ENCODE data around the gene ANKRD13A. TPM values are rescaled to one million over a fixed set of nuclear protein-coding genes. Genes with fewer than 3 reads are reported as not detected.
"Not testable (repeated sequence)": the region's sequence is repeated elsewhere in the genome, so short reads cannot be mapped to it uniquely, and the experiment has no call there.

The ANKRD13A gene
- total RNA-seq, 1 donor from 2014 or later, result 55.4 TPM

DNA sequence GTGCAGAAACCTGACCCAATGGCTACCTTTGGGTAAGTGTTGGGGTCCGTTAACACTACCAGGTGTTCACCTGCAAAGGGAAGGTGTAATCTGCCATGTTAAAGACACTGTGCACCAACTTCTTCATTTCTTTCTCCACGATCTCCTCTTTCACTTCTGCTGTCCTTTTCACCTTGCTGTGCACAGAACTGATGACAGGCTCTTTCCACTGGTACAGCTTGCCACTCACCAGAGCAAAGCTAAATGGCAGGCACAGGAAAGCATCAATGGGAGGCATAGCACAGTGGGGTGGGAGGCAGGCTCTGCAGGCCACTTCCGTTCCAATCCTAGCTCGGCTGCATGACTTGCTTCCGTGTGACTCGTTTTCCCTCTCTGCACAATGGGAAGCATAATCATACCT, 51.7 kb downstream of the ANKRD13A start:
- Mint-ChIP-seq H3K9me3 (ENCODE audit: unreplicated experiment) (no peaks in the 10 kb centered on the region), H3K4me1 (ENCODE audit: unreplicated experiment) (peaks cover 20% of the 10 kb centered on the region), H3K36me3 (ENCODE audit: low read depth, unreplicated experiment) (peaks cover 9% of the 10 kb centered on the region), H3K4me3 (ENCODE audit: unreplicated experiment) (no peak overlapping the region), H3K27me3 (ENCODE audit: unreplicated experiment) (peaks cover 6% of the 10 kb centered on the region), H3K27ac (ENCODE audit: unreplicated experiment) (no peak overlapping the region)
- TF ChIP-seq, protein P1, sequence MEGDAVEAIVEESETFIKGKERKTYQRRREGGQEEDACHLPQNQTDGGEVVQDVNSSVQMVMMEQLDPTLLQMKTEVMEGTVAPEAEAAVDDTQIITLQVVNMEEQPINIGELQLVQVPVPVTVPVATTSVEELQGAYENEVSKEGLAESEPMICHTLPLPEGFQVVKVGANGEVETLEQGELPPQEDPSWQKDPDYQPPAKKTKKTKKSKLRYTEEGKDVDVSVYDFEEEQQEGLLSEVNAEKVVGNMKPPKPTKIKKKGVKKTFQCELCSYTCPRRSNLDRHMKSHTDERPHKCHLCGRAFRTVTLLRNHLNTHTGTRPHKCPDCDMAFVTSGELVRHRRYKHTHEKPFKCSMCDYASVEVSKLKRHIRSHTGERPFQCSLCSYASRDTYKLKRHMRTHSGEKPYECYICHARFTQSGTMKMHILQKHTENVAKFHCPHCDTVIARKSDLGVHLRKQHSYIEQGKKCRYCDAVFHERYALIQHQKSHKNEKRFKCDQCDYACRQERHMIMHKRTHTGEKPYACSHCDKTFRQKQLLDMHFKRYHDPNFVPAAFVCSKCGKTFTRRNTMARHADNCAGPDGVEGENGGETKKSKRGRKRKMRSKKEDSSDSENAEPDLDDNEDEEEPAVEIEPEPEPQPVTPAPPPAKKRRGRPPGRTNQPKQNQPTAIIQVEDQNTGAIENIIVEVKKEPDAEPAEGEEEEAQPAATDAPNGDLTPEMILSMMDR (IDR thresholded peaks at IDR 0.05; ENCODE audit: unreplicated experiment), result no peak
- DNase-seq (ENCODE audit: low spot score), result no peak

DNA sequence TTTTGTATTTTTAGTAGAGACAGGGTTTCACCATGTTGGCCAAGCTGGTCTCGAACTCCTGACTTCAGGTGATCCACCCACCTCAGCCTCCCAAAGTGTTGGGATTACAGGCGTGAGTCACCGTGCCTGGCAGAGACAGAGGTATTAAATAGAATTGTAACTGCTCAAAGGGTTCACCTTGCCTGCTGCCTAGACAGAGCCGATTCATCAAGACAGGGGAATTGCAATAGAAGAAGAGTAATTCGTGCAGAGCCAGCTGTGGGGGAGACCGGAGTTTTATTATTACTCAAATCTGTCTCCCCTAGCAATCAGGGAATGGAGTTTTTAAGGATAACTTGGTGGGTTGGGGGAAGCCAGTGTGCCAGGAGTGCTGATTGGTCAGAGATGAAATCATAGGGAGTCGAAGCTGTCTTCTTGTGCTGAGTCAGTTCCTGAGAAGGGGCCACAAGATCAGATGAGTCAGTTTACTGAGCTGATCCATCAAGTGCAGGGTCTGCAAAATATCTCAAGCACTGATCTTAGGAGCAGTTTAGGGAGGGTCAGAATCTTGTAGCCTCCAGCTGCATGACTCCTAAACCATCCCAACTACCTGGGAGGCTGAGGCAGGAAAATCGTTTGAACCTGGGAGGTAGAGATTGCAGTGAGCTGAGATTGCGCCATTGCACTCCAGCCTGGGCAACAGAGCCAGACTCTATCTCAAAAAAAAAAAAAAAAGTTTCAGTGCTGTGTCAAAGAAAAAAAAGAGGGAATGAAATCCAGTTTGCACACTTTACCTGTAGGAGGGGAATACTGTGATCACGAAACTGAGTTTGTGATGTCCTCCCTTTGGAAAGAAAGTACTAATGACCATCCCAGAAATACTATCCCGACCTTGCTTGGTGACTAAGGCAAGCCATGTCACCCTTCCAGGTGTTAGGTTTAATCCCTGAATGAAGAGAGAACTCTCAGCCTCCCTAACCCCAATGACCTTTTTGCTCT, 56.4 kb downstream of the ANKRD13A start:
- H3K27me3 Mint-ChIP-seq (ENCODE audit: unreplicated experiment), result not testable (repeated sequence)

DNA sequence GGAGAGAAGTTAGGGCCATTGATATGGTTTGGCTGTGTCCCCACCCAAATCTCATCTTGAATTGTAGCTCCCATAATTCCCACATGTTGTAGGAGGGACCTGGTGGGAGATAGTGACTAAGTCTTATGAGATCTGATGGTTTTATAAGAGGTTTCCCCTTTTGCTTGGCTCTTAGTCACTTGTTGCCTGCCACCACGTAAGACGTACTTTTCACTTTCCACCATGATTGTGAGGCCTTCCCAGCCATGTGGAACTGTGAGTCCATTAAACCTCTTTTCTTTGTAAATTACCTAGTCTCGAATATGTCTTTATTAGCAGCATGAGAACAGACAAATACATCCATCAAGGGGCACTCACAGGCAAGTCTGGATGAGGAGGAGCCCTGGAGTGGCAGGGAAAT, 57.4 kb downstream of the ANKRD13A start:
- H3K4me1 Mint-ChIP-seq (ENCODE audit: unreplicated experiment); H3K9me3 Mint-ChIP-seq (ENCODE audit: unreplicated experiment); H3K4me3 Mint-ChIP-seq (ENCODE audit: unreplicated experiment); DNase-seq (ENCODE audit: low spot score); H3K27ac Mint-ChIP-seq (ENCODE audit: unreplicated experiment); H3K36me3 Mint-ChIP-seq (ENCODE audit: low read depth, unreplicated experiment); H3K27me3 Mint-ChIP-seq (ENCODE audit: unreplicated experiment): not testable (repeated sequence)

More for the DNA sequence above, 56.4 kb downstream of the ANKRD13A start:
- H3K9me3 Mint-ChIP-seq (ENCODE audit: unreplicated experiment); DNase-seq (ENCODE audit: low spot score); H3K27ac Mint-ChIP-seq (ENCODE audit: unreplicated experiment); H3K36me3 Mint-ChIP-seq (ENCODE audit: low read depth, unreplicated experiment); H3K4me3 Mint-ChIP-seq (ENCODE audit: unreplicated experiment); H3K4me1 Mint-ChIP-seq (ENCODE audit: unreplicated experiment): not testable (repeated sequence)

DNA sequence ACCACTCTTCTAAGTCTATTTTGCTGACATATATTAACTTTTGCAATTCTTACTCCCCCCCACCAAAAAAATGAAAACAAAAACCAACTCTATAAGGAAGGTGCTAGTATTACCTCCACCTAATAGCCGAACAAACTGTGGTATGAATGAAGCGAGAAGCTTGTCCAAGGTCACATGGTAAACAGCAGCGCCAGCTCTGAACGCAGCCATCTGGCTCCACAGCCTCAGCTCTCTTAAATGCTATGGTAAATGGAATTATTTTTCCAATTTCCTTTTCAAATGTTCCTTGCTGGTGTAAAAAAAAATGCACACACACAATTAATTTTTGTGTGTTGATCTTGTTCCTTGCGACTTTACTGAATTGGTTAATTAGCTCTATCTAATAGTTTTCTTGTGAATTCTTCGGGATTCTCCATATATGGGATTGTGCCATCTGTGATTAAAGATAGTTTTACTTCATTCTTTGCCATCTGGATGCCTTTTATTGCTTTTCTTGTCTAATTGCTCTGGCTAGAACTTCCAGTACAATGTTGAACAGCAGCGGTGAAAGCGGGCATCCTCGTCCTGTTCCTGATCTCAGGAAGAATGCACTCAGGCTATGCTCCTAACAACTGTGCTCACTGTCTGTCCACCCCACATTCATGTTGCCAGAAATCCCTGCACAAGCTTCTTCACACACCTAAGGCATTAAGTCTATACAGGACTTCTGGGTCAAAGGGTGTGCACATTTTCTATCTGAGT, 59.8 kb downstream of the ANKRD13A start:
- TF ChIP-seq, protein P1 (IDR thresholded peaks at IDR 0.05; ENCODE audit: unreplicated experiment), result no peak
- Mint-ChIP-seq H3K27me3 (ENCODE audit: unreplicated experiment) (peaks cover 7% of the 10 kb centered on the region), H3K27ac (ENCODE audit: unreplicated experiment) (no peak overlapping the region), H3K4me3 (ENCODE audit: unreplicated experiment) (no peak overlapping the region), H3K4me1 (ENCODE audit: unreplicated experiment) (no peaks in the 10 kb centered on the region), H3K9me3 (ENCODE audit: unreplicated experiment) (no peaks in the 10 kb centered on the region), H3K36me3 (ENCODE audit: low read depth, unreplicated experiment) (no peaks in the 10 kb centered on the region)
- no peak for DNase-seq (ENCODE audit: low spot score)

DNA sequence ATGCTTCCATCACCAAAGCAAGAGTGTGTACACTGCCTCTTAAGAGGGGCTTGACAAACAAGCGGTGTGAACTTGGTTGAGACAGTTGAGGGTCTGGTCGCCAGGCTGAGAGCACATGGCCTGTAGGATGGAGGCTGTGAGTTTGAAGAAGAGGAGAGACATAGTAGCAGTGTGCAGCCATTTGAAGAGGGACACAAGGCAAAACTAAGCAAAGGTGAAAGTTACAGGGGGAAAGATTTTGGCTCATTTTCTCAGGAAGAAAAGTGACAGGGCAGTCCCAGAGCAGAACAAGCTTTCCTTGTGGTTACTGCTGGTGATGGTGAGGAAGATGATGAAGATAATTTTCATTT, 60.4 kb downstream of the ANKRD13A start:
- Mint-ChIP-seq H3K4me1 (ENCODE audit: unreplicated experiment) (no peaks in the 10 kb centered on the region), H3K27me3 (ENCODE audit: unreplicated experiment) (peaks cover 7% of the 10 kb centered on the region), H3K27ac (ENCODE audit: unreplicated experiment) (no peak overlapping the region), H3K4me3 (ENCODE audit: unreplicated experiment) (no peak overlapping the region), H3K36me3 (ENCODE audit: low read depth, unreplicated experiment) (no peaks in the 10 kb centered on the region), H3K9me3 (ENCODE audit: unreplicated experiment) (no peaks in the 10 kb centered on the region)
- no peak for DNase-seq (ENCODE audit: low spot score)
- TF ChIP-seq, protein P1 (IDR thresholded peaks at IDR 0.05; ENCODE audit: unreplicated experiment), result no peak
